Measurements from ENCODE around the gene EXOC3L2.

GRCh38 chr19:45180936-45181335 is 64.3 kb downstream of the EXOC3L2 start:
- TF ChIP-seq CTCF (IDR thresholded peaks at IDR 0.05): no peak
- no peak for TF ChIP-seq POLR2A (IDR thresholded peaks at IDR 0.05)
- TF ChIP-seq POLR2AphosphoS5 (IDR thresholded peaks at IDR 0.05): no peak
- no peak for TF ChIP-seq EP300 (IDR thresholded peaks at IDR 0.05)
